OCI-LY1 (cell line): ENCODE data around the gene TPD52L1.
"Not testable (repeated sequence)": the region's sequence is repeated elsewhere in the genome, so short reads cannot be mapped to it uniquely, and the experiment has no call there.

Experiments
- H2AFZ ChIP-seq: fragments of 200-600 bp; sonication (generic), shearing (Covaris generic); 2 replicates; pipeline ENCODE4 v1.6.0; 2014; ENCODE audit warnings: antibody characterized with exemption, mild to moderate bottlenecking, low read length
- H3F3A ChIP-seq: fragments of 200-600 bp; sonication (generic), shearing (Covaris generic); 2 replicates; pipeline ENCODE4 v1.6.0; 2014; ENCODE audit warnings: mild to moderate bottlenecking, antibody characterized with exemption, low read length, moderate library complexity; ENCODE audit not compliant: insufficient read depth
- H3K27ac ChIP-seq: fragments of 200-600 bp; sonication (generic); 2 replicates; pipeline ENCODE4 v1.5.1; 2014; ENCODE audit warnings: low read length, mixed run types, mild to moderate bottlenecking, low read depth; ENCODE audit not compliant: poor library complexity, severe bottlenecking
- H3K27me3 ChIP-seq: fragments of 200-600 bp; sonication (generic); 2 replicates; pipeline ENCODE4 v1.6.0; 2014; ENCODE audit warnings: antibody characterized with exemption, mild to moderate bottlenecking, low read length, moderate library complexity; ENCODE audit not compliant: insufficient read depth
- H3K36me3 ChIP-seq: fragments of 200-600 bp; sonication (generic); 2 replicates; pipeline ENCODE4 v1.6.1; 2014; ENCODE audit warnings: mild to moderate bottlenecking, antibody characterized with exemption, low read length, moderate library complexity, mixed read lengths; ENCODE audit not compliant: insufficient read depth
- H3K4me1 ChIP-seq: fragments of 200-600 bp; sonication (generic); 2 replicates; pipeline ENCODE4 v1.5.1; 2014; ENCODE audit warnings: mild to moderate bottlenecking, low read length, moderate library complexity; ENCODE audit not compliant: insufficient read depth, severe bottlenecking
- H3K4me2 ChIP-seq: fragments of 200-600 bp; sonication (generic), shearing (Covaris generic); 2 replicates; pipeline ENCODE4 v1.6.1; 2014; ENCODE audit warnings: low read length
- H3K4me3 ChIP-seq: fragments of 200-600 bp; sonication (generic); 2 replicates; pipeline ENCODE4 v1.5.1; 2014; ENCODE audit warnings: low read length, low read depth, mild to moderate bottlenecking, mixed read lengths; ENCODE audit not compliant: poor library complexity, severe bottlenecking
- H3K79me2 ChIP-seq: fragments of 200-600 bp; shearing (Covaris generic); 2 replicates; pipeline ENCODE4 v1.6.1; 2016; ENCODE audit warnings: mixed run types, low read length, mixed read lengths; ENCODE audit not compliant: insufficient read depth
- H3K9ac ChIP-seq: fragments of 200-600 bp; sonication (generic), shearing (Covaris generic); 2 replicates; pipeline ENCODE4 v1.6.1; 2014; ENCODE audit warnings: mild to moderate bottlenecking, low read length, mixed read lengths
- H3K9me2 ChIP-seq: fragments of 200-600 bp; sonication (generic), shearing (Covaris generic); 2 replicates; pipeline ENCODE4 v1.6.1; 2014; ENCODE audit warnings: low read depth, mild to moderate bottlenecking, low read length, mixed read lengths
- H3K9me3 ChIP-seq: fragments of 200-600 bp; shearing (Covaris generic); 2 replicates; pipeline ENCODE4 v1.6.1; 2014; ENCODE audit warnings: low read length, mixed read lengths
- H4K20me1 ChIP-seq: fragments of 200-600 bp; sonication (generic), shearing (Covaris generic); 2 replicates; pipeline ENCODE4 v1.6.0; 2016; ENCODE audit warnings: mild to moderate bottlenecking, low read length; ENCODE audit not compliant: insufficient read depth
- CTCF ChIP-seq: fragments of 200-600 bp; sonication (generic), shearing (Covaris generic); IDR thresholded peaks from 2 replicates; pipeline ENCODE4 v1.5.1; 2017; ENCODE audit warnings: mild to moderate bottlenecking, antibody characterized with exemption, low read length, moderate library complexity, mixed read lengths
- EZH2 ChIP-seq: fragments of 200-600 bp; sonication (generic), shearing (Covaris generic); IDR thresholded peaks from 2 replicates; pipeline ENCODE4 v1.8.0; 2017; ENCODE audit warnings: borderline replicate concordance, mixed run types, mild to moderate bottlenecking, antibody characterized with exemption, low read length, moderate library complexity, mixed read lengths

The TPD52L1 gene

GRCh38 chr6:125277838-125278237 lies 124.3 kb downstream of the TPD52L1 start:
- H4K20me1 ChIP-seq = no peaks in the 10 kb centered on the region

GRCh38 chr6:125279961-125280360 lies 126.4 kb downstream of the TPD52L1 start:
- no peak overlapping the region for H3K4me2 ChIP-seq
- no peak overlapping the region for H3K9ac ChIP-seq
- no peaks in the 10 kb centered on the region for H3K27me3 ChIP-seq
- H3K79me2 ChIP-seq = peaks cover 3% of the 10 kb centered on the region; the same call in 1 of the 2 replicates
- no peak overlapping the region for H2AFZ ChIP-seq
- H4K20me1 ChIP-seq = no peaks in the 10 kb centered on the region
- no peaks in the 10 kb centered on the region for H3F3A ChIP-seq
- no peaks in the 10 kb centered on the region for H3K9me2 ChIP-seq
- no peaks in the 10 kb centered on the region for H3K9me3 ChIP-seq
- H3K4me1 ChIP-seq = no peaks in the 10 kb centered on the region
- H3K4me3 ChIP-seq = no peak overlapping the region
- peaks cover 81% of the 10 kb centered on the region for H3K36me3 ChIP-seq
- no peak for TF ChIP-seq CTCF
- no peak for TF ChIP-seq EZH2
- H3K27ac ChIP-seq = no peak overlapping the region

More at GRCh38 chr6:125277838-125278237, 124.3 kb downstream of the TPD52L1 start:
- no peak overlapping the region for H3K27ac ChIP-seq
- H3K9me3 ChIP-seq = no peaks in the 10 kb centered on the region
- no peak for TF ChIP-seq CTCF
- no peak for TF ChIP-seq EZH2
- H3K36me3 ChIP-seq = peaks cover 85% of the 10 kb centered on the region
- peaks cover 3% of the 10 kb centered on the region; the same call in 1 of the 2 replicates for H3K79me2 ChIP-seq
- no peaks in the 10 kb centered on the region for H3K27me3 ChIP-seq
- no peaks in the 10 kb centered on the region for H3K4me1 ChIP-seq
- H3K9me2 ChIP-seq = no peaks in the 10 kb centered on the region
- no peak overlapping the region for H2AFZ ChIP-seq
- H3F3A ChIP-seq = no peaks in the 10 kb centered on the region
- no peak overlapping the region for H3K4me2 ChIP-seq
- H3K9ac ChIP-seq = no peak overlapping the region
- H3K4me3 ChIP-seq = no peak overlapping the region

DNA sequence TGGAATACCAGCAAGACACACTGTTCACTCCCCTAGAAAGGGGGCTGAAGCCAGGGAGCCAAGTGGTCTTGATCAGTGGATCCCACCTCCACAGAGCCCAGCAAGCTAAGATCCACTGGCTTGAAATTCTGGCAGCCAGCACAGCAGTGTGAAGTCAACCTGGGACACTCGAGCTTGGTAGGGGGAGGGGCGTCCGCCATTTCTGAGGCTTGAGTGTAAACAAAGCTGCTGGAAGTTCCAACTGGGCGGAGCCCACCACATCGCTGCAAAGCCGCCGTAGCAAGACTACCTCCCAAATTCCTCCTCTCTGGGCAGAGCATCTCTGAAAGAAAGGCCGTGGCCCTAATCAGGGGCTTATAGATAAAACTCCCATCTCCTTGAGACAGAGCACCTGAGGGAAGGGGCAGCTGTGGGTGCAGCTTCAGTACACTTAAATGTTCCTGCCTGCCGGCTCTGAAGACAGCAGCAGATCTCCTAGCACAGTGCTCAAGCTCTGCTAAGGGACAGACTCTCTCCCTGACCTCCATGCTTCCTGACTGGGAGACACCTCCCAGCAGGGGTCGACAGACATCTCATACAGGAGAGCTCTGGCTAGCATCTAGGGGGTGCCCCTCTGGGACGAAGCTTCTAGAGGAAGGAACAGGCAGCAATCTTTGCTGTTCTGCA lies 126.9 kb downstream of the TPD52L1 start:
- not testable (repeated sequence) for H3K79me2 ChIP-seq, H3F3A ChIP-seq, H3K4me1 ChIP-seq, H3K4me3 ChIP-seq, H3K27me3 ChIP-seq, H3K4me2 ChIP-seq, H3K9me2 ChIP-seq, H3K9ac ChIP-seq, H4K20me1 ChIP-seq, H2AFZ ChIP-seq, H3K9me3 ChIP-seq, H3K27ac ChIP-seq
- H3K36me3 ChIP-seq = peaks cover 81% of the 10 kb centered on the region

- H3K4me3 ChIP-seq, H4K20me1 ChIP-seq, H3K9me3 ChIP-seq, H3K27me3 ChIP-seq, H3F3A ChIP-seq, H2AFZ ChIP-seq, H3K4me1 ChIP-seq, H3K27ac ChIP-seq, H3K79me2 ChIP-seq, H3K9ac ChIP-seq, H3K4me2 ChIP-seq, H3K9me2 ChIP-seq: not testable (repeated sequence)
- peaks cover 81% of the 10 kb centered on the region for H3K36me3 ChIP-seq
These were observed 128.9 kb downstream of the TPD52L1 start for GRCh38 chr6:125282470-125282869.
